ENCODE data around the gene CYB5R3. TPM values are rescaled to one million over a fixed set of nuclear protein-coding genes. Genes with fewer than 3 reads are reported as not detected.
A peak's percentile ranks its signal among the peaks of the same experiment; 100 is the strongest.

Gene CYB5R3
- total RNA-seq, 2 donors from 2014 or later, result 49.7 to 84.6 TPM

DNA sequence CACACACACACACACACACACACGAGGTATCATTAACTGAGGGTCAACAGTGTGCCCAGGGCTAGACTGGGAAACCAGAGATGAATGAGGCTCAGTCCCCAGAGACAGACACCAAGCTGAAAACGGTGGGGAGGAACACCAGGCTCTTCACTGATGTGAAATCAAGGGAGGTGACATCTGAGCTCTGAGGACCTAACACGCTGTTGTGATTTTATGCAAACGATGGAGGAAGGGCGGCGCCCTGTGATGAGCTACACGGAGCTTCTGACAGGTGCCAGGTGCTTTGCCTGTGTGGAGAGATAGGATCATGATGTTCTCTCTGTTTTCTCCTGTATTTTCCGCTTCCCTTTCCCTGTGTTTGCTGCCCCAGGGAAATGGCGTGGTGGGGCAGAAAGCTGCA lies 6.5 kb upstream of the CYB5R3 start:
- ATAC-seq, result no peak
- Mint-ChIP-seq H3K9me3 (no peaks in the 10 kb centered on the region), H3K27ac (no peak overlapping the region), H3K36me3 (no peaks in the 10 kb centered on the region)
- DNase-seq (ENCODE audit: low spot score in 2 of 2), result no peak

DNA sequence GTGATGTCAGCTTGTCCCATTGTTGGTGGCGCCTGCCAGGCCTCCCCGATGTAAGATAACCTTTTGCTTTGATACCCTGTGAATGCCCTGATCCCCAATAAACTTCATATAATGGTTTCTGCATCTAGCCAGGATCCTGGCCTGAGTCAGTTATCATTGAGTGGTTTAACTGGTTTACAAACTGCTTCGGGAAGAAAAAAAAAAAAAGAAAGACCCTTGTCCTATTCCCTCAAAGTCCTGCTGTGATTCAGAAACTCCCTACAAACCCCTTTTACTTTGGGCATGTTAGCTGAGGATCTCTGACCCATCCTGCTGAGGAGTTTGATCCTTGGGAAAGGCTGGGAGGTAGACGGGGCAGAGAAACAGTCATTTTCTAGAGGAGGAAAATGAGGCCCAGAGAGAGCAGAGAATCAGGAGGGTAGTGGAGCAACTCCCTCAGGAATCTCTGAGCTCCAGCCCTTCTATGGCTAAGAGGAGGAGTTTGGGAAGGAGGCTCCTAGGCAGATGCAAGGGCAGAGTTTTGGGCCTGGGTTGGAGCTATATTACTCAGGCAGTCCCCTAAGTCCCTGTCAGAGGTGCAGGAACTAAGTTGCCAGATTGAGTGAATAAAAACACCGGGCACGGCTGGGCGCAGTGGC lies 5.4 kb upstream of the CYB5R3 start:
- no peaks in the 10 kb centered on the region for H3K9me3 Mint-ChIP-seq
- DNase-seq (ENCODE audit: low spot score in 2 of 2), result no peak
- ATAC-seq, result no peak
- H3K36me3 Mint-ChIP-seq, result no peaks in the 10 kb centered on the region
- H3K27ac Mint-ChIP-seq, result no peak overlapping the region

DNA sequence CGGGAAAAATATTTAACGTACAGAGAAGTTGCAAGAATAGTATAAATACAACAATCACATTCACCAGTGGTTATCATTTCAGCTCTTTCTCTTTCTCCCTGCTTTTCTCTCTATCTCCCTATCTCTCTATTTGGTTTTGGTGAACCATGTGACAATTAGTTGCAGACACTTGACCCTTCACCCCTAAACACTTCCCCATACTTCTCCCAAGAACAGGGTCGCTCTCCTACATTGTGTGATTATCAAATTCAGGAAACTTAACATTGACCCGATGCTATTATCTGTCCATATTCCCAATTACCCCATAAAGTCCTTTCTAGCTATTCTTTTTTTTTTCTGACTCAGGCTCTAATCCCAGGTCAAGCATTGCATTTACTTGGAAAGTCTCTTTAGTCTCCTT lies 4.8 kb upstream of the CYB5R3 start:
- Mint-ChIP-seq H3K27ac (no peak overlapping the region), H3K36me3 (no peaks in the 10 kb centered on the region), H3K9me3 (no peaks in the 10 kb centered on the region)
- ATAC-seq (no peak), DNase-seq (ENCODE audit: low spot score in 2 of 2) (no peak)

DNA sequence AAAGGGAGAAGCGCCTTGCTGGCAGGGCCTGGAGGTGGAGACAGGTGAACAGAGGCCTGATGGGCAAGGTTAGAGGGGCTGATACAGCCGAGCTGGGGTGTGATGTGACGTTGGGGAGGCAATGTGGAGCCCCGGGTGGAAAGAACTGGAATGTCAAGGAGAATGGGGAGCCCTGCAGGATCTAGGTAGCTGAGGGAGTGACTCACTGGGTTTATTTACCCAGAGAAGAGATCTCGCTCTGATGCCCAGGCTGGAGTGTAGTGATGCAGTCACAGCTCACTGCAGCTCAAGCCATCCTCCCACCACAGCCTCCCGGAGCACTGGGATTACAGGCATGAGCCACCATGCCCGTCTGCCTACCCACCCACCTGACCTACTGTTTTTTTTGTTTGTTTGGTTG lies 1.9 kb upstream of the CYB5R3 start:
- H3K36me3 Mint-ChIP-seq, result no peaks in the 10 kb centered on the region
- ATAC-seq (no peak), DNase-seq (ENCODE audit: low spot score in 2 of 2) (no peak)
- peak overlapping the region in 1 of 2 donors; percentile 19 for H3K27ac Mint-ChIP-seq
- H3K9me3 Mint-ChIP-seq, result no peaks in the 10 kb centered on the region

DNA sequence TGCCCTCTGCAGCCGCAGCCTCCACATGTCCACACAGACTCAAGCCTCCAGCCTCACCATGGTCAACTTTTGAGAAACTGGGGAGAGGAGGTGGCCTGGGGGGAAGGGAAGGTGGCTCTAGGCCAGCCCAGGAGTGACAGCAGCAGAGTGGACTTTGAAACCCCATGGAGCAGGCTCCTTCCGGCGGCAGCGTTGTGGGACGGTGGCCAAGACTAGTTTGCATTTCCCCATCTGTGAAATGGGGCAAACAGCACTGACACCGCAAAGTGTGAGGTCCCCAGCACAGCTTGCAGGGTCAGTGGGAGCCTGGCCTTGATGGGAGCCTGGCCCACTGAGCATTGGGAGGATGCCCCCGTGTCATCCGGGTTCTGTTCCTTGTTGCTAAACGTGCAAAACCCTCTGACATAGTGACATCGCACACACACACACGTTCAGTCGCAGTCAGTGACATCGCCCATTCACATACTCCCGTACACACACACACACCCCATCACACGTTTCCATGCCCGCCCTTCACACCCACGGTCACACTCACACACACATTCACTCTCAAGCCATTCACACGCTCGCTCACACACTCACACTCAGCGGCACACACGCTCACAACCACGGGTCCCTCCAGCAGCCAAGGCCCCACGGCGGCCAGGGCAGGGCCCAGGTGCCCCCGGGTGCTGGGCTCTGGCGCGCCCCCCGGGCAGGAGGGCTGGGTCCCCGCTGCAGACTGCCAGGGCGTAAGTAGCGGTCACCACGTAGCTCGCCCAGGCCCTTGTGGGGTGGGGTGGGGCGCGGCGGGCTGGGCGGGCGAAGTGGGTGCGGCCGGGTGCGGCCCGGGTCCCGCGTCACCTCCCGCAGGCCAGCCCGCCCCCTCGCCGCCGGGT lies 585 bp downstream of the CYB5R3 start:
- Mint-ChIP-seq H3K9me3 (no peaks in the 10 kb centered on the region), H3K36me3 (no peaks in the 10 kb centered on the region), H3K27ac (peak overlapping the region; percentile 93 to 96)
- ATAC-seq, result peak; percentile 72
- DNase-seq (ENCODE audit: low spot score in 2 of 2), result peak in 1 of 2 donors; percentile 31

DNA sequence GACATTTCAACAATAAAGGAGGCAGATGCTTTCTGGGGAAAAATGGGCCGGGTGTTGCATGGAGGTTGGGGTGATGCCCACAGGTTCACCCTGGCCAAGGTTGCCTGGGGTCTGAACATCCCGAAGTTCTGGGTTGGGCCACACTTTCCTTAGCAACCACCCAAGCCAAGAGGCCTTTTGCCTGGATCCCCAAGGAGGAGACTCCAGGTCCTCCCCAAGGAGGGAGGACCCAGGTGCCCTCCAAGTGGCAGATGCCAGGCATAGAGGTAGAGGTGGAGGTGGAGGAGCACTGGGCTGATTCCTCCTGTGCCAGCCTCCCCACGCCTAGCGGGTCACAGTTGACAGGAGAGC lies 1.2 kb downstream of the CYB5R3 start:
- ATAC-seq (no peak), DNase-seq (ENCODE audit: low spot score in 2 of 2) (no peak)
- no peaks in the 10 kb centered on the region for H3K36me3 Mint-ChIP-seq
- peak overlapping the region; percentile 83 to 93 for H3K27ac Mint-ChIP-seq
- no peaks in the 10 kb centered on the region for H3K9me3 Mint-ChIP-seq

DNA sequence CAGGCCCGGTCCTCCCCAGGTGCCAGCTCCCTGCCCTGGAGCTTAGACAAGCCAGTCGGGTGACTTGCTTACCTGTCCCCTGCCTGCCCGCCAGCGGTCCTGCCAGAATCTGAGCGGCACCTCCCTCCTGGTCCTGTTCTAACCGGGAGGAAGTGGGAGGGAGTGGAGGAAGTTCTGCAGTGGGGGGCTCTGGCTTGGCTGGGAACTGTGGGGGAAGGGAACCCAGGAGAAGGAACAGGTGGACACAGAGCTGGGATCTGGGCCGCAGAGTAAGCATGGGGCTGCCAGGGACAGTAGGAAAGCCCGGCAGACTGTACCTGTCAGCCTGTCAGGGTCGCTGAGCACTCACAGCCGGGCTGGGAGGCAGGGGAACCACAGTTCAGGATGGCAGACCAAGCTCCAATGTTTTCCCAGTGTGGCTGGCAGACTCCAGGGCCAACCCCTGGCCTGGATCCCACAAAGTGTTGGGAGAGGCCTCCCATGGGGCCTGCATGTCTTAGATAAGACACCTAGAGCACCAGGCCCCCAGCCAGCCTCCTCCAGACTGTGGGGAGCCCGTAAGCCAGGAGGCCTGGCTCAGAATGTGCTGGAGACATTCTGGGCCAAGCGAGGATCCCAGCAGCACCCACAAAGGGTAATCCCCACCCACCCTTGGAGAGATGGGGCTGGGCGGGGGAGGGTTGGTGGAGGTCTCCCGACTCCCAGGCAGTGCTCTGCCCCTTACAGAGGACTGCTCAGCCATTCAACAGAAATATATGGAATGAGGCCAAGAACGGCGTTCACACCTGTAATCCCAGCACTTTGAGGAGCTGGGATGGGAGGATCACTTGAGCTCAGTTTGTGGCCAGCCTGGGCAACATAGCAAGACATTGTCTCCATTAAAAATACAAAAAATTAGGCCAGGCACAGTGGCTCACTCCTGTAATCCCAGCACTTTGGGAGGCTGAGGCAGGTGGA lies 2.3 kb downstream of the CYB5R3 start:
- H3K27ac Mint-ChIP-seq, result peak overlapping the region in 1 of 2 donors; percentile 93
- ATAC-seq, result no peak
- H3K9me3 Mint-ChIP-seq, result no peaks in the 10 kb centered on the region
- DNase-seq (ENCODE audit: low spot score in 2 of 2), result no peak
- no peaks in the 10 kb centered on the region for H3K36me3 Mint-ChIP-seq

DNA sequence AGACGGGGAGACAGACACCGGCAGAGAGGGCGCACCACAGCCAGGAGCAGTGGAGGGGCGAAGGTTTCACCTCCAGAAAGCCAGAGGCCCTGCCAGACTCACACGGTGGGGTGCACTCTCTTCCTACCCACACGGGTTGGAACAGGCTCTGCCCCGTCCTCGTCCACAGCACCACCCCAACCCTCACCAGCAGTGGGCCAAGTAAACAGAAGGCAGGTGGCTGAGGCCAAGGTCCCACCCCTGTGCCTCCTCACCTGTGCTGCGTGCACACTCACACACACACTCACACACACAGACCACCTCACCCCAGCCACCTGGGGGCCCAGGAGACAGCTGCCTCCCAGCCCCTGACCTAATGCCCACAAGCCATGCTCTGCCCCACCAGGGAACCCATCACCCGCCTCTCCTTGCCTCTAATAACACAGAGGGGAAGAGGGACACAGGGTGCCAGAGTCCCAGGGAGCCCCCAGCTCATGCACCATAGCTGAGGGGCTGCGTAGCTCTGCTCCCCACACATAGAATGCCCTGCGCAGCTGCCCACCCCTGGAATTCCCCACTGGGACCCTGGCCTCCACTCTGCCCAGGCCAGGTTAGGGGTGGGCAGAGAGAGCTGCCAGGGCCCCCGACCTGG lies 3.1 kb downstream of the CYB5R3 start:
- H3K36me3 Mint-ChIP-seq, result no peaks in the 10 kb centered on the region

DNA sequence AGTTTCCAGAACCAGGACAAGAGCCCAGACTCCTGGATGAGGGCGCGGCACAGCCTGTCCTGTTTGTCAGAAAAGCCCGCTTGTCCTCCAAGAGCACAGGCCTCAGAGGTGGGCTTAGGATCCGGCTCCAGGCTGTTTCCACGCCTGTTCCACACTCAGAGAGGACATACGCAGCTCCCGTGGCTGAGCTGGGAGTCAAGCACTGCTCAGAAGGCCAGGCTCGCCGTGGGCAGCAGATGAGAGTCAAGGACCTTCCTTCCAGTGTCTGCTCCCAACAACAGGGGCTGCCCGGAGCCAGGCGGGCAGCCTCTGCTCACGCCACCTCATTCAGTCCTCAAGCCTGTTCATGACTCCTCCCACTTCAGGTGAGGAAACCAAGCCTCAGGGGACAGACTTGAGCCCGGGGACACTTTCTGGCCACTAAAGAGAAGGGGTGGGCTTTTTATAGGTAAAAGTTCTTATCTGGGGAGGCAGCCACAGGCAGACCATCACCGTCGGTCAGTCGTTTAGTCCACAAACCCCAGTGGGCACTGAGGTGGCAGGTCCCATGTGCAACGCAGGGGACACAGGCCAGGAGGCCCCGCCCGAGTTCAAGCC lies 3.8 kb downstream of the CYB5R3 start:
- ATAC-seq, result no peak
- no peaks in the 10 kb centered on the region for H3K9me3 Mint-ChIP-seq
- H3K36me3 Mint-ChIP-seq, result no peaks in the 10 kb centered on the region
- peak overlapping the region; percentile 32 to 33 for H3K27ac Mint-ChIP-seq
- DNase-seq (ENCODE audit: low spot score in 2 of 2), result no peak

More for the DNA sequence above, 3.1 kb downstream of the CYB5R3 start:
- ATAC-seq, result no peak
- H3K27ac Mint-ChIP-seq, result no peak overlapping the region
- H3K9me3 Mint-ChIP-seq, result no peaks in the 10 kb centered on the region
- no peak for DNase-seq (ENCODE audit: low spot score in 2 of 2)

DNA sequence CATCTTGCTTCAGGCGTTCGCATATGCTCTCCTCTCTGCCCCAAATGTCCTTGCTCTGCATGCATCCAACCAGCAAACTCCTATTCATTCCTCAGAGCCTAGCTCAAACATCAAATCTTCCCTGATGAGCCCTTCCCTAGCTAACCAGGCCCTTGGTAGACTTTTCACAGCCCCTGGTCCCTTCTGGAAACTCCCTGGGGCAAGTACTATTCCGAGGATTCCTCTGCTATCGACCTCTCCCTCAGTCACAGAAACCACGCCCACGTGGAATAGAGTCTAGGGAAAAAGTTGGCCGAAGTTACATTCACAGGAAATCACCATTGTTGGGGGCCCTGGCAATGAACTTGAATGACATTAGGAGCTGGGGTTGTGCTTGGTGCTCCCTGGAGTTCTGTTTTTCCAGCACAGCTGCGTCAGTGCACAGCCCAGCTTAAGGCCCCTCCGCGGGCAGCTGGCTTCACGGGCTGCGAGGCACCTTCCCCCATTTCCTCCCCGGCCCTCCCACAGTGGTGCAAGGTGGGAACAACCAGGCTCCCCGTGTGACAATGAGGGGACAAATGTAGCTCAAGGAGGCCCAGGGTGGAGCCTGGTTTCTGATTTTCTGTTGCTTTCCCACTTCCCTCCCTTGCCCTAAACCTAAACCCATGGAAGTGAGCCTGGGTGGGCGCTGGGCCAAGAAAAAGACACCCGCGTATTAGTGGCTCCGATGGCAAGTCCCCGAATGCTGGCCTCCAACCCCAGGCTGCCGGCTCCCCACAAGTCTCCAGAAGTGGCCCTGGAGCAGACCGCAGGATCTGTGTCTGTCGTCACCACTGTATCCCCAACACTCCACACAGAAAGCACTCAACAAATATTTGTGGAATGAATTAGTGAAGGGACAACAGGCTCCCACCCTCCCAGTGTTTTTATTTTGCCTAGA lies 4.5 kb downstream of the CYB5R3 start:
- H3K9me3 Mint-ChIP-seq, result no peaks in the 10 kb centered on the region

DNA sequence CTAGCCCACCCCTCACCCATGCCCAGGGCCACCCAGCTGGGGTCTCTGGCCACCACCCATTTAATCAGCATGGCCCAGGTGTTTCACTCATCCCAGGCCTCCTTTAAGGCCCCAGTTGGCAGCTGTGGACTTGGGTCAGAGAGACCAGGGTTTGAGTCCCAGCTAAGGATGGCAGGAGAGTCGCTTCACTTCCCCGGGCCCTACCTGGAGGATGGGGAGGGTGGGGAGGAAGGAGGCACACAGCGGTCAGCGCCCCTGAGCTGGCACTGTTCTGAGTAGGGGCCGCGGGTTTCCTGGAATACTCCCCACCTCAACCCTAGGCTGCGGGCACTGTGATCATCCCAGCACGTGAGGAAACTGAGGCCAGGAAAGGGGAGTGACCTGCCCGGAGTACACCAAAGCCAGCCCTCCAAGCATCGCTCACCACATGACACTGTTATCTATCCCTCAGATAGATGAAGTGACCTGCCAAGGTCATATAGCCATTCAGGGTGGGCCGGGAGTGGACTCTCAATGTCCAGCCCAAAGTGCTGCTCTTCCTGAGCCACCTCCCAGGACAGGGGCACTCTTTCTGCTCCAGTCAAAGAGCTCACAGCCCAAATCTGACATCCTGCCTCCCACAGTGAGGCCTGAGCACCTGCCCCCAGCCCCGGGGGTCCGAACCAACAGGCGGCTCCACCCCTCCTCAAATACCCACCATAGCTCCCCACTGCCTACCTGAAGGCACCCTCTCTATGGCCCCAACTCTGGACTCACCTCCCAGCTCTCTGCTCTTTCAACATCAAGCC lies 5.4 kb downstream of the CYB5R3 start:
- DNase-seq (ENCODE audit: low spot score in 2 of 2) (no peak), ATAC-seq (no peak)
- Mint-ChIP-seq H3K36me3 (no peaks in the 10 kb centered on the region), H3K9me3 (no peaks in the 10 kb centered on the region), H3K27ac (peak overlapping the region; percentile 19 to 32)

More for the DNA sequence above, 4.5 kb downstream of the CYB5R3 start:
- DNase-seq (ENCODE audit: low spot score in 2 of 2) (no peak), ATAC-seq (no peak)
- H3K36me3 Mint-ChIP-seq, result no peaks in the 10 kb centered on the region
- peak overlapping the region; percentile 32 to 33 for H3K27ac Mint-ChIP-seq

DNA sequence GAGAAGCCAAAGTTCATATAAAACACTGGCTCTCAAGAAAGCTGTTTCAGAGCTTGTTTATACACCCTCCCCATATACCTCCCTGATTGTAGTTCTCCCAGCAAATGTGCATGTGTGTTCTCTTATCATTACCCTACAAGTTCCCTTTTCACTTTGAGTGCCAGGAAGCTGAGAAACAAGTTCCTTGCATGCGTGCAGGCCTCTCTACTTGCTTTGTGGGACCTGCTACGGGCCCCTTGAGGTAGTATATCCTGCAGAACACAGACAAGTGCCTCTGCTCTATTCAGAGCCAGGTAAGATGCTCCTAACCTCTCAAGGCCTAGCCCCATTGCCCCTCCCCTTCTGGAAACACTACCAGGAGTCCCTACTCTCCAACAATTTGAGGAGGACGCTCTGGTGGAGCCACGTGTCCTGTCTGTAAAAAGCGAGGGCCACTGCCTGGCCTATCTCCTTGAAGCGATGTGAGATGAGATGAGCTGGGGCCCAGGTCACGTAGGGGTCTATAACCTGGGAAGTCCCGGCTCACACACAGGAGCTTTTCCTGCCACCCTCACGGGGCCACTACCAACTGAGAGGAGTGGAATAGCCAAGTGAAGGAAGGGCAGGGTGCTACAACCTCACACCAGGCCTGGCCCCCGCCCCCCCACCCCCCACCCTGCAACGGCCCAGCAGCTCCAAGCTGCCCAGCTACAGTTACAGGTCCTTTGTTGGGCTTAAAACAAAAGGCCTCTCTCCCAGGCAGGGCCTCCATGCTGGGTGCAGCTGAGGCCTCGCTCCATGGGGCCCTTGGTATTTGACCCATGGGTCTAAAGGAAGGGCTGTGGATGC lies 6.2 kb downstream of the CYB5R3 start:
- Mint-ChIP-seq H3K27ac (no peak overlapping the region), H3K36me3 (no peaks in the 10 kb centered on the region), H3K9me3 (no peaks in the 10 kb centered on the region)
- no peak for DNase-seq (ENCODE audit: low spot score in 2 of 2)
- no peak for ATAC-seq

DNA sequence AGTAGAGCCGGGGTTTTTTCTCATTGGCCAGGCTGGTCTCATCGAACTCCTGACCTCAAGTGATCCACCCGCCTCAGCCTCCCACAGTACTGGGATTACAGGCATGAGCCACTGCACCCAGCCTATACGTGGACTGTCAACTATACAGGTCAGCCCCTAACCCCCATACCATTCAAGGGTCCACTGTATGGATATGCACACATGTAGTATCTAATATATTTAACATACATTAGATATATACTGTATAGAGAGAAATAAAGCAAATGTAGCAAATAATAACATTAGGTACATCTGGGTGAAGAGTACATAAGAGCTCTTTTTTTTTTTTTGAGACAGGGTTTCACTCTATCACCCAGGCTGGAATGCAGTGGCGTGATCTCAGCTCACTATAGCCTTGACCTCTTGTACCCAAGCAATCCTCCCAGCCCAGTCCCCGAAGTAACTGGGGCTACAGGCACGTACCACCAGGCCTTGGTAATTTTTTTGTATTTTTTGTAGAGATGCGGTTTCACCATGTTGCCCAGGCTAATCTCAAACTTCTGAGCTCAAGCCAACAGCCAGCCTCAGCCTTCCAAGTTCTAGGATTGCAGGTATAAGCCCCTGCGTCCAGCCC lies 7.3 kb downstream of the CYB5R3 start:
- no peak overlapping the region for H3K27ac Mint-ChIP-seq
- DNase-seq (ENCODE audit: low spot score in 2 of 2) (no peak), ATAC-seq (no peak)
- H3K9me3 Mint-ChIP-seq, result no peaks in the 10 kb centered on the region
- H3K36me3 Mint-ChIP-seq, result no peaks in the 10 kb centered on the region

All from activated naive CD4-positive, alpha-beta T cell treated with anti-CD3 and anti-CD28 coated beads, Interleukin-2, amount 50 U/mL, for 72 hours (primary cell).